ENCODE data around the gene MECP2.

The MECP2 gene

GRCh38 chrX:154115750-154116149, 18.2 kb upstream of the MECP2 start:
- no peak for DNase-seq (ENCODE audit: low spot score)

- DNase-seq (ENCODE audit: low spot score): no peak
These were observed 17.6 kb upstream of the MECP2 start for GRCh38 chrX:154115071-154115470.

GRCh38 chrX:154114652-154115051, 17.1 kb upstream of the MECP2 start:
- DNase-seq (ENCODE audit: low spot score): no peak

- DNase-seq (ENCODE audit: low spot score): no peak
These were observed 16.2 kb upstream of the MECP2 start for GRCh38 chrX:154113729-154114128.

GRCh38 chrX:154098551-154098950, 1.0 kb upstream of the MECP2 start:
- DNase-seq (ENCODE audit: low spot score): no peak

GRCh38 chrX:154097003-154097588, 421 bp downstream of the MECP2 start:
- peak; percentile 94 for DNase-seq (ENCODE audit: low spot score)

- peak; percentile 39 for DNase-seq (ENCODE audit: low spot score)
These were observed 1.1 kb downstream of the MECP2 start for GRCh38 chrX:154096140-154097002.

GRCh38 chrX:154094833-154095232, 2.7 kb downstream of the MECP2 start:
- no peak for DNase-seq (ENCODE audit: low spot score)

GRCh38 chrX:154093965-154094364, 3.6 kb downstream of the MECP2 start:
- DNase-seq (ENCODE audit: low spot score): no peak

- no peak for DNase-seq (ENCODE audit: low spot score)
These were observed 5.1 kb downstream of the MECP2 start for GRCh38 chrX:154092371-154092770.

- no peak for DNase-seq (ENCODE audit: low spot score)
These were observed 5.8 kb downstream of the MECP2 start for GRCh38 chrX:154091678-154092077.

GRCh38 chrX:154090731-154091130, 6.8 kb downstream of the MECP2 start:
- DNase-seq (ENCODE audit: low spot score): no peak

GRCh38 chrX:154084449-154085300, 12.8 kb downstream of the MECP2 start:
- no peak for DNase-seq (ENCODE audit: low spot score)

GRCh38 chrX:154083126-154083517, 14.4 kb downstream of the MECP2 start:
- DNase-seq (ENCODE audit: low spot score): no peak

GRCh38 chrX:154082396-154083125, 15.0 kb downstream of the MECP2 start:
- peak; percentile 55 for DNase-seq (ENCODE audit: low spot score)

GRCh38 chrX:154077101-154077500, 20.4 kb downstream of the MECP2 start:
- no peak for DNase-seq (ENCODE audit: low spot score)

GRCh38 chrX:154074199-154074598, 23.3 kb downstream of the MECP2 start:
- peak; percentile 58 for DNase-seq (ENCODE audit: low spot score)

- DNase-seq (ENCODE audit: low spot score): no peak
These were observed 25.3 kb downstream of the MECP2 start for GRCh38 chrX:154072192-154072591.

GRCh38 chrX:154068560-154068959, 29.0 kb downstream of the MECP2 start:
- no peak for DNase-seq (ENCODE audit: low spot score)

GRCh38 chrX:154064637-154065435, 32.7 kb downstream of the MECP2 start:
- no peak for DNase-seq (ENCODE audit: low spot score)

- no peak for DNase-seq (ENCODE audit: low spot score)
These were observed 34.3 kb downstream of the MECP2 start for GRCh38 chrX:154063234-154063633.

All from GM03348 (cell line).